HG03097 (cell line): ENCODE results near the gene SPPL2C.

Experiments
- ATAC-seq: cut with Tn5 transposase; IDR thresholded peaks from one replicate; pipeline ENCODE4 v1.9.1; 2021; ENCODE audit not compliant: unreplicated experiment, low FRiP score

The SPPL2C gene

GRCh38 chr17:45874151-45874550 lies 29.5 kb downstream of the SPPL2C start:
- ATAC-seq: no peak

DNA sequence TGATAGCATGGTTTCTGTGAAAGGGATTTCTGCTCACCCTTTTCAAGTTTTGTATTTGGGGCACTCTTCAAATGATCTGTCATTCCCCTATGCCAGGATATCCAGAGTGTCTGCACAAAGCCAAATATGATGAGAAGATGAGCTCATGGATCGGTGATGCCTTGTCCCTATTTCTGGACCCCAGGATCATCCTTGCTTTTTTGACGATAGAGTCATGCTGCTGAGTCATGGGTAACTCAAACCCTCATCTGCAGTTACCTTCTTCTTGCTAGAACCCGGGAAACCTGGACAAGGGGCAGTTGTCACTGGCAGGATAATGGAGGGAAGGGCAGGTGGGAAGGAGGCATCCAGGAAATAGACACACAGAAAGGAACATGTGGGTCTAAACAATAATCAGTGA lies 31.9 kb downstream of the SPPL2C start:
- ATAC-seq: no peak

DNA sequence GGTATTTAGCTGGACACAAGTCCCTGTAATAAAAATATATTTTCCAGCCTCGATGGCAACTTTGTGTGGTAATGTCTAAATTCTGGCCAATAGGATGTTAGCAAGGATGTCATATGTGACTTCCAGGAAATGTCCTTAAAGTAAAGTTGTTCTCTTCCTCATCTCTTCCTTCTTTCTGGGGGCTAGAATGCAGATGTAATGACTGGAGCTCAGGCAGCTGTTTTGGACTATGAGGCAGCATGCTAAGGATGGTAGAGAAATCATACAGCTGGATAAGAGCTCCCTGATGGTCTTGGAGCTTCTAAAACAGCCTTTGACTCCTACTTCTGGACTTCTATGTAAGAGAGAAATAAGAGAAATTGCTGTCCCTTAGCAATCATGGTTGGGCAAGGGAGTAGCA lies 32.8 kb downstream of the SPPL2C start:
- ATAC-seq: no peak

GRCh38 chr17:45883063-45883462 lies 38.4 kb downstream of the SPPL2C start:
- ATAC-seq: no peak

DNA sequence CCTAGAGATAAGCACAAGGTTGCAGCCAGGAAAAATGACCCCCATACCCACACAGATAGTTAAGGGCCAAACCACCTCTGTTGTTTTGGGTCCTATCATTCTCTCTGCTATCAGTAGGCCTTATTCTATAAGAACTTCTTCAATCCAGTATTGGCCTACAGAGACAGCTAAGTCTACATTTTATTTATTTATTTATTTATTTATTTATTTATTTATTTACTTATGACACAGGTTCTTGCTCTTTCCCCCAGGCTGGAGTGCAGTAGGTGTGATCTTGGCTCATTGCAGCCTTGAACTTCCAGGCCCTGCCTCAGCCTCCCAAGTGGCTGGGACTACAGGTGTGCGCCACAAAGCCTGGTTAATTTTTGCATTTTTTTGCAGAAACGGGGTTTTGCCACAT lies 42.2 kb downstream of the SPPL2C start:
- no peak for ATAC-seq

- no peak for ATAC-seq
These were observed 43.7 kb downstream of the SPPL2C start for GRCh38 chr17:45888392-45888791.

DNA sequence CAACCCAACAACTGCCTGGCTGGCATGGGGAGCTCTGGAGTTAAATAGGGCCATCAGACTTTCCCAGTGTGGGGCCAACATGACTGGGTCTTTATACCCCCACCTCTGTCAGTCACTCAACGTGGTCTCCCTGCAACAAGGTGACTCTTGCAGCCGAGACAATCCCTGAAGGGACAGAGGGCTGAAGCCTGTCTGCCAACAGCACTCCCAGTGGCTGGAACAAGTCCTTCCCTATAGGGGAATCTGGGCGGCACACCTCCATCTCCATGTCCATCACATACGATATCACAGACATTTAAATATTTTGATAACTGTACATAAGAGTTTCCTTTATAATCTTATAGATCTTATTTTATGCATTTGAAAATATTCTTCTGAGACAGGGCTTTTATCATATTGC lies 44.9 kb downstream of the SPPL2C start:
- no peak for ATAC-seq

GRCh38 chr17:45893725-45894021 lies 49.0 kb downstream of the SPPL2C start:
- ATAC-seq: no peak

DNA sequence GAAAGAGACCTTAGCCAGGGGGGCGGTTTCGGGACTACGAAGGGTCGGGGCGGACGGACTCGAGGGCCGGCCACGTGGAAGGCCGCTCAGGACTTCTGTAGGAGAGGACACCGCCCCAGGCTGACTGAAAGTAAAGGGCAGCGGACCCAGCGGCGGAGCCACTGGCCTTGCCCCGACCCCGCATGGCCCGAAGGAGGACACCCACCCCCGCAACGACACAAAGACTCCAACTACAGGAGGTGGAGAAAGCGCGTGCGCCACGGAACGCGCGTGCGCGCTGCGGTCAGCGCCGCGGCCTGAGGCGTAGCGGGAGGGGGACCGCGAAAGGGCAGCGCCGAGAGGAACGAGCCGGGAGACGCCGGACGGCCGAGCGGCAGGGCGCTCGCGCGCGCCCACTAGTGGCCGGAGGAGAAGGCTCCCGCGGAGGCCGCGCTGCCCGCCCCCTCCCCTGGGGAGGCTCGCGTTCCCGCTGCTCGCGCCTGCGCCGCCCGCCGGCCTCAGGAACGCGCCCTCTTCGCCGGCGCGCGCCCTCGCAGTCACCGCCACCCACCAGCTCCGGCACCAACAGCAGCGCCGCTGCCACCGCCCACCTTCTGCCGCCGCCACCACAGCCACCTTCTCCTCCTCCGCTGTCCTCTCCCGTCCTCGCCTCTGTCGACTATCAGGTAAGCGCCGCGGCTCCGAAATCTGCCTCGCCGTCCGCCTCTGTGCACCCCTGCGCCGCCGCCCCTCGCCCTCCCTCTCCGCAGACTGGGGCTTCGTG lies 49.5 kb downstream of the SPPL2C start, which contains the start of gene MAPT:
Gene MAPT (plus strand): TSS at position 533 of the 763 bp plus-strand sequence. CDS start 67,784 bp downstream, outside the sequence.
- ATAC-seq: peak; percentile 79

- ATAC-seq: no peak
These were observed 50.8 kb downstream of the SPPL2C start for GRCh38 chr17:45895304-45895968.

- ATAC-seq: no peak
These were observed 51.5 kb downstream of the SPPL2C start for GRCh38 chr17:45895969-45896785.
